DOHH2 (cell line): ENCODE data around the gene CYP2U1.

Source experiments
- H3F3A ChIP-seq: fragments of 200-600 bp; sonication (generic), shearing (Covaris generic); 2 replicates; pipeline ENCODE4 v1.6.0; 2016; ENCODE audit warnings: antibody characterized with exemption, mild to moderate bottlenecking; ENCODE audit not compliant: control insufficient read depth, insufficient read depth
- H3K27ac ChIP-seq: fragments of 200-600 bp; sonication (generic); 2 replicates; pipeline ENCODE4 v1.5.1; 2014; ENCODE audit warnings: low read depth, mild to moderate bottlenecking, low read length, moderate library complexity
- H3K27me3 ChIP-seq: fragments of 200-600 bp; sonication (generic); 2 replicates; pipeline ENCODE4 v1.6.1; 2014; ENCODE audit warnings: mild to moderate bottlenecking, low read length, mixed read lengths; ENCODE audit not compliant: control insufficient read depth
- H3K36me3 ChIP-seq: fragments of 200-600 bp; sonication (generic); 2 replicates; pipeline ENCODE4 v1.6.1; 2014; ENCODE audit warnings: mild to moderate bottlenecking, low read length, moderate library complexity, mixed read lengths; ENCODE audit not compliant: control insufficient read depth
- H3K4me1 ChIP-seq: fragments of 200-600 bp; sonication (generic); 2 replicates; pipeline ENCODE4 v1.6.1; 2014; ENCODE audit warnings: mild to moderate bottlenecking, low read length, mixed read lengths; ENCODE audit not compliant: control insufficient read depth
- H3K4me2 ChIP-seq: fragments of 200-600 bp; sonication (generic); 2 replicates; pipeline ENCODE4 v1.6.0; 2014; ENCODE audit warnings: mild to moderate bottlenecking, low read length, moderate library complexity
- H3K4me3 ChIP-seq: fragments of 200-600 bp; sonication (generic); 2 replicates; pipeline ENCODE4 v1.5.1; 2014; ENCODE audit warnings: mild to moderate bottlenecking, low read length, mixed read lengths
- H3K79me2 ChIP-seq: fragments of 200-600 bp; sonication (generic); 2 replicates; pipeline ENCODE4 v1.6.1; 2014; ENCODE audit warnings: mild to moderate bottlenecking, low read length, mixed read lengths; ENCODE audit not compliant: control insufficient read depth
- H3K9me2 ChIP-seq: fragments of 200-600 bp; sonication (generic); replicated peaks from 2 replicates; pipeline ENCODE4 v1.6.1; 2014; ENCODE audit warnings: mild to moderate bottlenecking, low read length, mixed read lengths; ENCODE audit not compliant: control insufficient read depth
- H3K9me3 ChIP-seq: fragments of 200-600 bp; sonication (generic); 2 replicates; pipeline ENCODE4 v1.6.1; 2014; ENCODE audit warnings: antibody characterized with exemption, low read length, mixed read lengths; ENCODE audit not compliant: control insufficient read depth, insufficient read depth
- H4K20me1 ChIP-seq: fragments of 200-600 bp; sonication (generic); 2 replicates; pipeline ENCODE4 v1.6.0; 2014; ENCODE audit warnings: low read depth, mild to moderate bottlenecking, antibody characterized with exemption, low read length, moderate library complexity; ENCODE audit not compliant: control insufficient read depth, insufficient read depth
- EZH2phosphoT487 ChIP-seq: fragments of 200-600 bp; sonication (generic); IDR thresholded peaks from 2 replicates; pipeline ENCODE4 v1.6.1; 2017; ENCODE audit warnings: borderline replicate concordance, mild to moderate bottlenecking, antibody characterized with exemption, low read length, moderate library complexity, mixed read lengths
- TF ChIP-seq, protein P1 (sequence below): fragments of 200-600 bp; sonication (generic); IDR thresholded peaks from one replicate; pipeline ENCODE4 v1.5.1; 2014; ENCODE audit warnings: antibody characterized with exemption, mild to moderate bottlenecking, low read depth, low read length; ENCODE audit not compliant: poor library complexity, severe bottlenecking

CYP2U1 gene

DNA sequence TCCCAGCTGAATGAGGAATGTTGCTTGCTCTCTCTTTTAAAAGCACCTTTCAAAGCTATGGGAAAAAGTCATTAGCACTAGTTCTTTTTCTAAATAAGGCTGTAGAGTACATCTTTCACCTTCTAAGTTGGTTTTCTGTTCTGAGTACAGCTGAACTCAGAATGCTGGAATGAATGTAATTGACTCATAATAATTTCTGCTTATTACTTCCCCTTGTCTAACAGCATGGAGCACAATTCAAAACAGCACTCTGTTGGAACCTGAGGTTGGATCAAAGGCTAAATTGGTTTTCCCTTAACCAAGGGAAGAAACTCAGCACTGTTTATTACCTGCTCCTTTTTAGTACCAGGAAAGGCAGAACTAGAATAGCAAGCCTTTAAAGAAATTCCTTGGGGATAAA lies 33.5 kb upstream of the CYP2U1 start:
- Histone ChIP-seq H3K36me3 (no peaks in the 10 kb centered on the region), H3K4me3 (no peak overlapping the region), H3K27me3 (peaks cover 9% of the 10 kb centered on the region; the same call in 1 of the 2 replicates), H3K27ac (no peak overlapping the region), H4K20me1 (no peaks in the 10 kb centered on the region), H3K9me2 (no peaks in the 10 kb centered on the region), H3K9me3 (no peaks in the 10 kb centered on the region; the same call in 1 of the 2 replicates), H3K4me2 (no peak overlapping the region), H3K79me2 (no peaks in the 10 kb centered on the region), H3K4me1 (no peaks in the 10 kb centered on the region), H3F3A (no peaks in the 10 kb centered on the region)
- TF ChIP-seq, protein P1, sequence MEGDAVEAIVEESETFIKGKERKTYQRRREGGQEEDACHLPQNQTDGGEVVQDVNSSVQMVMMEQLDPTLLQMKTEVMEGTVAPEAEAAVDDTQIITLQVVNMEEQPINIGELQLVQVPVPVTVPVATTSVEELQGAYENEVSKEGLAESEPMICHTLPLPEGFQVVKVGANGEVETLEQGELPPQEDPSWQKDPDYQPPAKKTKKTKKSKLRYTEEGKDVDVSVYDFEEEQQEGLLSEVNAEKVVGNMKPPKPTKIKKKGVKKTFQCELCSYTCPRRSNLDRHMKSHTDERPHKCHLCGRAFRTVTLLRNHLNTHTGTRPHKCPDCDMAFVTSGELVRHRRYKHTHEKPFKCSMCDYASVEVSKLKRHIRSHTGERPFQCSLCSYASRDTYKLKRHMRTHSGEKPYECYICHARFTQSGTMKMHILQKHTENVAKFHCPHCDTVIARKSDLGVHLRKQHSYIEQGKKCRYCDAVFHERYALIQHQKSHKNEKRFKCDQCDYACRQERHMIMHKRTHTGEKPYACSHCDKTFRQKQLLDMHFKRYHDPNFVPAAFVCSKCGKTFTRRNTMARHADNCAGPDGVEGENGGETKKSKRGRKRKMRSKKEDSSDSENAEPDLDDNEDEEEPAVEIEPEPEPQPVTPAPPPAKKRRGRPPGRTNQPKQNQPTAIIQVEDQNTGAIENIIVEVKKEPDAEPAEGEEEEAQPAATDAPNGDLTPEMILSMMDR, result no peak

DNA sequence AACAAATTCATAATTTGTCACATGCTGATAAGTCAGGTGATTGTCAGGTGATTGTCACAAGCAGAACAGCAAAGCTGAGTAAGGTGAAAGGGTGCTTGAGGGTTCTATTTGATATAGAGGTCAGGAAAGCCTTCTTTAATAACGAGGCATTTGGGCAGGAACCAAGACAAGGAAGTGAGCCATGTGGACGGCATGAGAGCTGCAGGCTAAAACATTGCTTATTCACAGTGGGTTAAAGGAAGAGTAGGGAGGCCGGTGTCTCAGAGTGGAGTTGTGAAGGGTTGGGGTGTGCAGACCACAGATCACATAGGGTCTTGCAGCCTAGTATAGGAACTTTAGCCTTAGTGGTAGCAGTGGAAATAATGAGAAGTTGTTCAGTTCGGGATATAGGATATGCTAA lies 31.3 kb upstream of the CYP2U1 start:
- H3K79me2 ChIP-seq, result no peaks in the 10 kb centered on the region
- TF ChIP-seq, protein P1, result no peak
- no peak for TF ChIP-seq EZH2phosphoT487
- no peaks in the 10 kb centered on the region; the same call in 1 of the 2 replicates for H3K9me3 ChIP-seq
- H3K4me1 ChIP-seq, result no peaks in the 10 kb centered on the region
- no peaks in the 10 kb centered on the region for H4K20me1 ChIP-seq
- peaks cover 9% of the 10 kb centered on the region; the same call in 1 of the 2 replicates for H3K27me3 ChIP-seq
- H3K4me2 ChIP-seq, result no peak overlapping the region
- H3K27ac ChIP-seq, result no peak overlapping the region
- no peaks in the 10 kb centered on the region for H3K36me3 ChIP-seq
- H3F3A ChIP-seq, result no peaks in the 10 kb centered on the region
- no peaks in the 10 kb centered on the region for H3K9me2 ChIP-seq
- H3K4me3 ChIP-seq, result no peak overlapping the region

DNA sequence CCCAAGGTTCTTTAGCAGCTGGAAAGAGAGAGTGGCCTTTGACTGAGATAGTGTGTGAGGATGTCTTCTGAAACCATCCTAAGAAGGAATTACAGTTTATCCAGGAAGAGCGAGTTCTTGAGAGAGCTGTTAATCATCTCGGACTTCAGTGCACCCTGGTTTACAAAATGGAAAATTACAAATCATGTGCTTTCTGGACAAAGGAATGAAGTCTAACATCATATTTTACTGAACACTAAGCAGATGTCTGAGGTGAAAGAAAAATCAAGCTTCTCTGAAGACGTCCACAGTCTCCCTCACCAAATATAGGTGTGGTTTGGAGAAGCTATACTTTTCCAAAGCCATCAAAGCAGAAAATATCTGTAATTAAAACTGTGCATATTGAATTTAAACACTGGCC lies 30.8 kb upstream of the CYP2U1 start:
- no peaks in the 10 kb centered on the region for H3K9me2 ChIP-seq
- H3K4me1 ChIP-seq, result no peaks in the 10 kb centered on the region
- no peak overlapping the region for H3K4me2 ChIP-seq
- no peak overlapping the region for H3K27ac ChIP-seq
- TF ChIP-seq, protein P1, result no peak
- TF ChIP-seq EZH2phosphoT487, result no peak
- no peaks in the 10 kb centered on the region for H4K20me1 ChIP-seq
- peaks cover 9% of the 10 kb centered on the region; the same call in 1 of the 2 replicates for H3K27me3 ChIP-seq
- H3K4me3 ChIP-seq, result no peak overlapping the region
- no peaks in the 10 kb centered on the region for H3K36me3 ChIP-seq
- H3K79me2 ChIP-seq, result no peaks in the 10 kb centered on the region
- H3F3A ChIP-seq, result no peaks in the 10 kb centered on the region
- H3K9me3 ChIP-seq, result no peaks in the 10 kb centered on the region; the same call in 1 of the 2 replicates
